Duodenal mucosa (tissue), 2 donors: Measurements from ENCODE around the gene DGUOK.

ENCODE experiments used
- H3K27ac ChIP-seq: one replicate; pipeline ENCODE4 v1.7.0; 2013; ENCODE audit warnings: low read depth, low read length
- H3K27me3 ChIP-seq, 2 donors: one replicate each; pipeline ENCODE4 v1.7.0; 2013; ENCODE audit warnings: low read length in 2 of 2, control low read depth in 1 of 2; ENCODE audit not compliant: insufficient read depth in 2 of 2, control insufficient read depth in 1 of 2
- H3K36me3 ChIP-seq, 2 donors: one replicate each; pipeline ENCODE4 v1.7.0; 2013; ENCODE audit warnings: low read length in 2 of 2, control low read depth in 1 of 2; ENCODE audit not compliant: insufficient read depth in 2 of 2, control insufficient read depth in 1 of 2
- H3K4me1 ChIP-seq, 2 donors: one replicate each; pipeline ENCODE4 v1.7.0; 2013; ENCODE audit warnings: low read length in 2 of 2, control low read depth in 1 of 2; ENCODE audit not compliant: insufficient read depth in 2 of 2, control insufficient read depth in 1 of 2
- H3K4me3 ChIP-seq, 2 donors: one replicate each; pipeline ENCODE4 v1.7.0; 2013; ENCODE audit warnings: low read length in 2 of 2, low read depth in 1 of 2
- H3K9ac ChIP-seq, 2 donors: one replicate each; pipeline ENCODE4 v1.7.0; 2013; ENCODE audit warnings: low read length in 2 of 2, low read depth in 1 of 2
- H3K9me3 ChIP-seq, 2 donors: one replicate each; pipeline ENCODE4 v1.7.0; 2013; ENCODE audit warnings: low read length in 2 of 2, control low read depth in 1 of 2; ENCODE audit not compliant: control insufficient read depth in 1 of 2

DGUOK gene

DNA sequence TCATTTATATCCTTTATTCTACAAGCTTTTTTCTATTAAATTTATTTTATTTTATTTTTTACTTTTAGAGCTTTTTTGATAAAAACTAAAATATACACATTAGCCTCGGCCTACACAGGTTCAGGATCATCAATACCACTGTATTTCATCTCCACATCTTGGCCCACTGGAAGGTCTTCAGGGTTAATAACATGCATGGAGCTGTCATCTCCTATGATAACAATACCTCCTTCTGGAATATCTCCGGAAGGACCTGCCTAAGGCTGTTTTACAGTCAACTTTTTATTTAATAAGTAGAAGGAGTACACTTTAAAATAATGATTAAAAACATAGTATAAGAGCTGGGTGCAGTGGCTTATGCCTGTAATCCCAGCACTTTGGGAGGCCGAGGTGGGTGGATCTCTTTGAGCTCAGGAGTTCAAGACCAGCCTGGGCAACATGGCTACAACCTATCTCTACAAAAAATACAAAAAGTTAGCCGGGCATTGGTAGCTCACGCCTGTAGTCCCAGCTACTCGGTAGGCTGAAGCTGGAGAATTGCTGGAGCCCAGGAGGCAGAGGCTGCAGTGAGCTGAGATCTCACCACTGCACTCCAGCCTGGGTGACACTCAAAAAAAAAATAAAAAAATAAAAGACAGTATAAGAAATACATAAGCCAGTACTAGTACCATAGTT, 15.7 kb upstream of the DGUOK start:
- Histone ChIP-seq H3K4me1 (no peaks in the 10 kb centered on the region), H3K9me3 (no peaks in the 10 kb centered on the region), H3K4me3 (no peak overlapping the region), H3K27me3 (no peaks in the 10 kb centered on the region), H3K36me3 (no peaks in the 10 kb centered on the region), H3K9ac (no peak overlapping the region), H3K27ac (no peak overlapping the region)

DNA sequence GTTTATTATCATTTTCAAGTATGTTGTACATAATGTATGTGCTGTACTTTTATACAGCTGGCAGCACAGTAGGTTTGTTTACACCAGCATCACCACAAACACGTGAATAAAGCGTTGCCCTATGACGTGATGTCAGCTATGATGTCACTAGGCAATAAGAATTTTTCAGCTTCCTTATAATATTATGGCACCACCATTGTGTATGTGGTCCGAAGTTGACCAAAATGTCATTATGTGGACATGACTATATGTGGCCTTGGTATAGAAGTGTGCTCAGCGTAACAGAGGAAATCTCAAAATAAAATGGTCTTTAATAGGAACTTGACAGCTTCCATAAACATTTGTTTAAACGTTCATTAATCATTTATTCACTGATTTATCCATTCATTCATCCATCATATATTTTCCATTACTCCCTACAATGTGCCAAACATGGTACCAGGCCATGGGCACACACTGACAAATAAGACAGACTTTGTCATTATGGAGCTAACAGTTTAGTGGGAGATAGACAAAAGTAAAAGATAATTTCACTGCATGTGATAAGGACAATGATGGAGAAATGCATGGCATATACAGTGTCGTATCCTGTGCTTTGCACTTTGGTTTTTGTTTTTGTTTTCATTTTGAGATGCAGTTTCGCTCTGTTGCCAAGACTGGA, 15.0 kb upstream of the DGUOK start:
- Histone ChIP-seq H3K27ac (no peak overlapping the region), H3K27me3 (no peaks in the 10 kb centered on the region), H3K9me3 (no peaks in the 10 kb centered on the region), H3K4me3 (no peak overlapping the region), H3K4me1 (no peaks in the 10 kb centered on the region), H3K9ac (no peak overlapping the region), H3K36me3 (no peaks in the 10 kb centered on the region)

DNA sequence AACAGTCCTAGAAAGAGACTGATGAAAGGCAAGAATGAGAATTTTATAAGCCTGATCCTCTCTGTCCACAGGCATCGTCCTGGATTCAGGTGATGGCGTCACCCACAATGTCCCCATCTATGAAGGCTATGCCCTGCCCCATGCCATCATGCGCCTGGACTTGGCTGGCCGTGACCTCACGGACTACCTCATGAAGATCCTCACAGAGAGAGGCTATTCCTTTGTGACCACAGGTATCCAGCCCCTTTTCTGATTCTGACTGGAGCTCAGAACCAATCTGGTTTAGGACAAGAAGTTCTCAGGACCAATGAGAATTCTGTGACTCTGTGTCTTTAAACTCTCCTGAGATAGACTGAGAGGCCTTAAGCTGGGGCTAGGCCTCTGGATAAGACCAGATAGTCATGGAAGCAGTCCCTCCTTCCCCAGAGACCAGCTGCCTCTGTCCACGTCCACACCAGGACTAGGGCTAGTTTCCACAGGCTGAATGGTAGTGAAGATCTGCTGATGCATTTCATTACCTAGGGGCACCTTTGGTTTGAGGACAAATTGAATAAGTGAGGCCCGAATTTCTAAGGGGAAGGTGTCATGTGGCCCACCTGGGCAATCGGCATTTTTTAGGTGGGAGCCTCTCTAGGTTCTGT, 13.1 kb upstream of the DGUOK start:
- no peak overlapping the region for H3K27ac ChIP-seq
- no peaks in the 10 kb centered on the region for H3K27me3 ChIP-seq
- H3K9ac ChIP-seq = no peak overlapping the region
- no peaks in the 10 kb centered on the region for H3K36me3 ChIP-seq
- no peak overlapping the region for H3K4me3 ChIP-seq
- H3K4me1 ChIP-seq = no peaks in the 10 kb centered on the region
- H3K9me3 ChIP-seq = no peaks in the 10 kb centered on the region

DNA sequence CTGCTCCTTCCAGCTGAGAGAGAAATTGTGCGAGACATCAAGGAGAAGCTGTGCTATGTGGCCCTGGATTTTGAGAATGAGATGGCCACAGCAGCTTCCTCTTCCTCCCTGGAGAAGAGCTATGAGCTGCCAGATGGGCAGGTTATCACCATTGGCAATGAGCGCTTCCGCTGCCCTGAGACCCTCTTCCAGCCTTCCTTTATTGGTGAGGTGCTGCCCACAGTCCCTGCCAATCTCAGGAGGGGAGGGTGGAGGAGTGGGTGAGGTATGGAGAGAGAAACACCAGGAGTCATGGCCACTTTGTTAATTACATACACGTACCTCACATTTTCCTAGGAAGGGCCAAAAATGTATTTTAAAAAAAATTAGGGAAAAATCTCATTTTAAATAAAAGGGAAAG, 12.0 kb upstream of the DGUOK start:
- Histone ChIP-seq H3K9ac (no peak overlapping the region), H3K36me3 (no peaks in the 10 kb centered on the region), H3K27ac (no peak overlapping the region), H3K27me3 (no peaks in the 10 kb centered on the region), H3K9me3 (no peaks in the 10 kb centered on the region), H3K4me3 (no peak overlapping the region), H3K4me1 (no peaks in the 10 kb centered on the region)

DNA sequence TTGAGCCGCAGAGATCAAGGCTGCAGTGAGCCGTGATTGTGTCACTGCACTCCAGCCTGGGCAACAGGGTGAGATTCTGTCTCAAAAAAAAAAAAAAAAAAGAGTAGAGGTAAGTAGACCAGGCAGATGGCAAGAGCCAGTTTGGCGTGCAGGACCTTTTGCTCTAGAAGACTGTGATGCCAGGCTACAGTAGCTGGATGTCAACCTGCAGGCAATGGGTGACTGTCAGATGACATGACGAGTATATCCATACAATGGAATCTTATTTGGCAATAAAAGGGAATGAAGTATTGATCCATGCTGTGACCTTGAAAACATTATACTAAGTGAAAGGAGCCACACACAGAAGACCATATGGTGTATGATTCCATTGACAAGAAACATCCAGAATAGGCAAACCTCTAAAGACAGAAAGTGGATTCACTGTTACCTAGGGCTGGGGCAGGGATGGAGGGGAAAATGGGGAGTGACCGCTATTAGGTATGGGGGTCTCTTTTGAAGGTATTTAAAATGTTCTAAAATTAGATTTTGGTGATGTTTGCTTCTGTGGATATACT, 11.2 kb upstream of the DGUOK start:
- Histone ChIP-seq H3K36me3 (no peaks in the 10 kb centered on the region), H3K27me3 (no peaks in the 10 kb centered on the region), H3K4me3 (no peak overlapping the region), H3K27ac (no peak overlapping the region), H3K4me1 (no peaks in the 10 kb centered on the region), H3K9me3 (no peaks in the 10 kb centered on the region), H3K9ac (no peak overlapping the region)

DNA sequence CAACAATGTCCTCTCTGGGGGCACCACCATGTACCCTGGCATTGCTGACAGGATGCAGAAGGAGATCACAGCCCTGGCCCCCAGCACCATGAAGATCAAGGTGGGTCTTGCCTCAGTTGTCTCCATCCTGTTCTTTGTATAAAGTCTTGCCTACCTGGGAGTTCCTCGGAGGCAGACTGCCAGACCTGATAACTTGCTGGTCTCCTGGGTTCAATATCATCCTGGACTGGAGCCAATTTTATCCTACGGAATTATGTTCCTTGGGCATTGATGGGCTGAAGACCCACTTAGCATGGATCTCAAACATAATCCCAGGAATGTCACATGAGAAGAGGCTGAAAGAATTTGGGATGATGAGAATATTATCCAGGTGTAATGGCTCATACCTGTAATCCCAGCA, 10.0 kb upstream of the DGUOK start:
- Histone ChIP-seq H3K27ac (no peak overlapping the region), H3K9ac (no peak overlapping the region), H3K4me3 (no peak overlapping the region), H3K36me3 (no peaks in the 10 kb centered on the region), H3K9me3 (no peaks in the 10 kb centered on the region), H3K4me1 (no peaks in the 10 kb centered on the region), H3K27me3 (no peaks in the 10 kb centered on the region)

DNA sequence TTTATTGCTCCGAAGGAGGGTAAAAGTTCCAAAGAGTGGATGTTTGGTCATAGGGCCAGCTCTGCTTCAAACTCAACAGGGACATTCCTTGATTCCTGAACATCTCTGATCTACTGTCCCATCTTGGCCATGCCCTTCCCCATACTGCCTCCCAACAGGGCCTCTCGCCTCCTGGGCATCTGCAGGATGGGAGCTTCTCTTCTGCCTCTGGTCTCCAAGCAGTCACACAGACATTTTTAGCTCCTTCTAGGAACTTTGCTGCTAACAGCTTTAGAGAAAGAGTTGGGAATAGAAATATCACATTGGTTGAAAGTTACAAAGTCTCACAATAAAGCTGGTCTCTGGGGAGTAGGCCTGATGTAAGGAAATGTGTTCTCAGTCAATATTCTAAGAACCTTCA, 9.4 kb upstream of the DGUOK start:
- Histone ChIP-seq H3K9ac (no peak overlapping the region), H3K36me3 (no peaks in the 10 kb centered on the region), H3K4me3 (no peak overlapping the region), H3K9me3 (no peaks in the 10 kb centered on the region), H3K27ac (no peak overlapping the region), H3K27me3 (no peaks in the 10 kb centered on the region), H3K4me1 (no peaks in the 10 kb centered on the region)

DNA sequence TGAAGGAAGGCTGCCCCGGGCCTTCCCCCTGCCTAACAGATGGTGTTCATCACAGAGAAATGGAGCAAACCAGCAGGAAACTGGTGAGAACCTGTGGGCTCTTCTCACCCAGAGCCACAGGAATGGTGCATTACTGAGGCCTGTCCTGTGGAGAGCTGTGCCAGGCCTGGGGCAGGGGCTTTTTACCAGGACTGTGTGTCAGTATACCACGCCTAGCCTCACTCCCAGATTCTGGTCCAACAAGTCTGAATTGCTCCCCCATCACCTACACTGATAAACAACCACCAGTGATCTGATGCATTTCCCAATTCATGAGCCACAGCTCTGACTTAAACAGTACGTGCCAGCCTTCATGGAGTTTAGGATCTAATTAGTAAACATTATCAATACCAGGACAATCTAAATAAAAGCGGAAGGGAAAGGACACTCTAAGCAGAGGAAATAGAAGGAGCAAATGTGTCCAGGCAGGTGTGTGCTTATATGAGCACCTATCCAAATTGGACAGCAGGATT, 8.9 kb upstream of the DGUOK start:
- no peaks in the 10 kb centered on the region for H3K9me3 ChIP-seq
- no peak overlapping the region for H3K9ac ChIP-seq
- no peaks in the 10 kb centered on the region for H3K36me3 ChIP-seq
- H3K4me1 ChIP-seq = no peaks in the 10 kb centered on the region
- no peak overlapping the region for H3K4me3 ChIP-seq
- H3K27ac ChIP-seq = no peak overlapping the region
- no peaks in the 10 kb centered on the region for H3K27me3 ChIP-seq

DNA sequence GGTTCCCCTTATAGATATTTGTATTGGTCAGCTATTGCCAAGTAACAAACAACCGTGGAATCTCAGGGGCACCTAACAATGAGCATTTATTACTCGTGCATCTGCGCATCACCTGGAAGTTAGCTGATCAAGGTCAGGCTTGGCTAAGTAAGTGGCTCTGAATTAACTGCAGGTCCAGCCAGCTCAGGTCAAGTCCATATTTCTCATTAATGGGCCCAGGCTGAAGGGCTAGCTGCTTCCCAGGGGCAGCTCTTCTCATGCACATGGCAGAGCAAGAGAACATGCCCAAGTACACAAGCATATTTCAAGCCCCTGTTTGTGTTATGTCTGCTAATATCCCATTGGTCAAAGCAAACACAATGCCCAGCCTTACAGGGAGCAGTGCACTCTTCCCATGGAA, 7.8 kb upstream of the DGUOK start:
- Histone ChIP-seq H3K9ac (no peak overlapping the region), H3K4me3 (no peak overlapping the region), H3K4me1 (no peaks in the 10 kb centered on the region), H3K9me3 (no peaks in the 10 kb centered on the region), H3K27ac (no peak overlapping the region), H3K27me3 (no peaks in the 10 kb centered on the region), H3K36me3 (no peaks in the 10 kb centered on the region)

DNA sequence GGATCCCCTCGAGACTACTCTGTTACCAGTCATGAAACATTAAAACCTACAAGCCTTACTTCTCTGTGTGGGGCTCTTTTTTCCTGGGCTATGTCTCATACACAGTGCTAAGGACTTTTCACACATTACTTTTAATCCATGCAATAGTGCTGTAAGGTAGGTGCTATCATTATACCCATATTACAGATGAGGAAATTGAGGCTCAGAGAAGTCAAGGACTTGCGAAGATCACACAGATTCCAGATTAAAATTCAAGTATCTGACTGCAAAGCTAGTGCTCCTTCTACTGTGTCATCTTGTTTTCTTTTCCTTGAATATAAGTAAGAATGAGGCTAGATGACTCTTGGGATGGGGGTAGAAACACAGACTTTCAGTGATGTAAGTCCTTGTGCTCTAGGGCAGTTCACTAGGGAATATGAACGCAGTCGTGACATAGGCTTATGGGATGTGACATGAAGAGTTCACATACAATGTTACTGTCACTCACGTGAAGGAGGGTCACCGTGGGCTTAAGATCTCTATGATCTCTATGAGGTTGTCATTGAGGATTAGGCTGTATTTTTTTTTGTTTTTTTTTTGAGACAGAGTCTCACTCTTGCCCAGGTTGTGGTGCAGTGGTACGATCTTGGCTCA, 7.0 kb upstream of the DGUOK start:
- H3K4me3 ChIP-seq = no peak overlapping the region
- H3K9me3 ChIP-seq = no peaks in the 10 kb centered on the region
- no peaks in the 10 kb centered on the region for H3K36me3 ChIP-seq
- H3K9ac ChIP-seq = no peak overlapping the region
- H3K27ac ChIP-seq = no peak overlapping the region
- no peaks in the 10 kb centered on the region for H3K27me3 ChIP-seq
- no peaks in the 10 kb centered on the region for H3K4me1 ChIP-seq
